Neural progenitor cell (in vitro differentiated cells): ENCODE data around the gene MKNK2. TPM values are rescaled to one million over a fixed set of nuclear protein-coding genes. Genes with fewer than 3 reads are reported as not detected.

Source experiments
- DNase-seq: peaks from one replicate; pipeline ENCODE4 v3.0.0-alpha.2; 2016; ENCODE audit warnings: low spot score
- H2AFZ ChIP-seq: fragments of 200-600 bp; sonication (generic); replicated peaks from 2 replicates; pipeline ENCODE4 v1.6.1; 2016; ENCODE audit warnings: antibody characterized with exemption
- H3F3A ChIP-seq: fragments of 200-600 bp; sonication (generic); 2 replicates; pipeline ENCODE4 v1.6.1; 2016; ENCODE audit warnings: antibody characterized with exemption, low read depth
- H3K27ac ChIP-seq: fragments of 200-600 bp; sonication (generic); 2 replicates; pipeline ENCODE4 v1.5.1; 2016; ENCODE audit warnings: mild to moderate bottlenecking
- H3K27me3 ChIP-seq: fragments of 200-600 bp; sonication (generic); 2 replicates; pipeline ENCODE4 v1.6.1; 2016; ENCODE audit warnings: mild to moderate bottlenecking, moderate library complexity
- H3K36me3 ChIP-seq: fragments of 200-600 bp; sonication (generic); 2 replicates; pipeline ENCODE4 v1.5.1; 2016
- H3K4me1 ChIP-seq: fragments of 200-600 bp; sonication (generic); 2 replicates; pipeline ENCODE4 v1.6.1; 2016; ENCODE audit warnings: mixed run types
- H3K4me2 ChIP-seq: fragments of 200-600 bp; sonication (generic); 2 replicates; pipeline ENCODE4 v1.6.1; 2016
- H3K4me3 ChIP-seq: fragments of 200-600 bp; sonication (generic); 2 replicates; pipeline ENCODE4 v1.5.1; 2016
- H3K79me2 ChIP-seq: fragments of 200-600 bp; sonication (generic); 2 replicates; pipeline ENCODE4 v1.6.1; 2016; ENCODE audit warnings: low read depth
- H3K9ac ChIP-seq: fragments of 200-600 bp; sonication (generic); 2 replicates; pipeline ENCODE4 v1.6.1; 2016
- H3K9me3 ChIP-seq: fragments of 200-600 bp; sonication (generic); 2 replicates; pipeline ENCODE4 v1.5.1; 2016; ENCODE audit warnings: low read depth
- H4K20me1 ChIP-seq: fragments of 200-600 bp; sonication (generic); 2 replicates; pipeline ENCODE4 v1.6.1; 2016; ENCODE audit warnings: low read depth
- H3K27ac Mint-ChIP-seq: 3 replicates; pipeline ENCODE4 v1.8.0; 2021; ENCODE audit warnings: mixed read lengths
- H3K27me3 Mint-ChIP-seq: 2 replicates; pipeline ENCODE4 v1.8.0; 2022; ENCODE audit warnings: low read depth, mild to moderate bottlenecking, inconsistent platforms, moderate library complexity, mixed read lengths; ENCODE audit not compliant: insufficient read depth
- H3K36me3 Mint-ChIP-seq: 3 replicates; pipeline ENCODE4 v1.8.0; 2021; ENCODE audit warnings: mixed read lengths
- H3K4me1 Mint-ChIP-seq: 3 replicates; pipeline ENCODE4 v1.8.0; 2021; ENCODE audit warnings: mixed read lengths
- H3K4me3 Mint-ChIP-seq: 3 replicates; pipeline ENCODE4 v1.8.0; 2021; ENCODE audit warnings: mild to moderate bottlenecking, moderate library complexity, mixed read lengths
- H3K9me3 Mint-ChIP-seq: 3 replicates; pipeline ENCODE4 v1.8.0; 2020; ENCODE audit warnings: mixed read lengths
- EZH2 ChIP-seq: fragments of 200-600 bp; sonication (generic); IDR thresholded peaks from 2 replicates; pipeline ENCODE4 v1.6.1; 2017; ENCODE audit warnings: antibody characterized with exemption, mild to moderate bottlenecking, moderate library complexity
- EZH2phosphoT487 ChIP-seq: fragments of 200-600 bp; sonication (generic); IDR thresholded peaks from 2 replicates; pipeline ENCODE4 v1.6.1; 2017; ENCODE audit warnings: antibody characterized with exemption
- total RNA-seq: library from RNA; depleted of rRNA; stranded (reverse); fragments of >200 nt; gene quantifications from 2 replicates; pipeline ENCODE4 v1.2.3, GENCODE V29; 2015; ENCODE audit warnings: low replicate concordance
- TF ChIP-seq, protein P1 (sequence below): fragments of 200-600 bp; sonication (generic); IDR thresholded peaks from 2 replicates; pipeline ENCODE4 v1.5.1; 2017; ENCODE audit warnings: antibody characterized with exemption, mild to moderate bottlenecking

Gene MKNK2
- total RNA-seq, 1 donor from 2014 or later = 46.0 TPM

DNA sequence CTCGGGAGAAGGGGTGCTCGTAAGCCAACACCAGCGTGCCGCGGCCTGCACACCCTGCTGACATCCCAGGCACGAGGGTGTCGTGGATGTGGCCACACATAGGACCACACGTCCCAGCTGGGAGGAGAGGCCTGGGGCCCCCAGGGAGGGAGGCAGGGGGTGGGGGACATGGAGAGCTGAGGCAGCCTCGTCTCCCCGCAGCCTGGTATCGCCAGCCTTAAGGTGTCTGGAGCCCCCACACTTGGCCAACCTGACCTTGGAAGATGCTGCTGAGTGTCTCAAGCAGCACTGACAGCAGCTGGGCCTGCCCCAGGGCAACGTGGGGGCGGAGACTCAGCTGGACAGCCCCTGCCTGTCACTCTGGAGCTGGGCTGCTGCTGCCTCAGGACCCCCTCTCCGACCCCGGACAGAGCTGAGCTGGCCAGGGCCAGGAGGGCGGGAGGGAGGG lies 48.0 kb upstream of the MKNK2 start:
- peaks cover 9% of the 10 kb centered on the region for H3K36me3 Mint-ChIP-seq
- H3K4me3 Mint-ChIP-seq = no peak overlapping the region
- H3K9me3 ChIP-seq = no peaks in the 10 kb centered on the region
- H3F3A ChIP-seq = peaks cover 32% of the 10 kb centered on the region
- no peak overlapping the region for H3K4me3 ChIP-seq
- no peak overlapping the region for H3K4me2 ChIP-seq
- peaks cover 9% of the 10 kb centered on the region for H3K27me3 Mint-ChIP-seq
- H3K9me3 Mint-ChIP-seq = no peaks in the 10 kb centered on the region
- H3K27me3 ChIP-seq = no peaks in the 10 kb centered on the region
- no peak for DNase-seq
- H3K79me2 ChIP-seq = peaks cover 25% of the 10 kb centered on the region
- H3K9ac ChIP-seq = no peak overlapping the region
- peaks cover 7% of the 10 kb centered on the region for H3K4me1 ChIP-seq
- H2AFZ ChIP-seq = no peak overlapping the region
- H3K4me1 Mint-ChIP-seq = peaks cover 13% of the 10 kb centered on the region
- H4K20me1 ChIP-seq = peaks cover 32% of the 10 kb centered on the region
- H3K27ac ChIP-seq = no peak overlapping the region
- TF ChIP-seq EZH2phosphoT487 (no peak), EZH2 (no peak)
- TF ChIP-seq, protein P1, sequence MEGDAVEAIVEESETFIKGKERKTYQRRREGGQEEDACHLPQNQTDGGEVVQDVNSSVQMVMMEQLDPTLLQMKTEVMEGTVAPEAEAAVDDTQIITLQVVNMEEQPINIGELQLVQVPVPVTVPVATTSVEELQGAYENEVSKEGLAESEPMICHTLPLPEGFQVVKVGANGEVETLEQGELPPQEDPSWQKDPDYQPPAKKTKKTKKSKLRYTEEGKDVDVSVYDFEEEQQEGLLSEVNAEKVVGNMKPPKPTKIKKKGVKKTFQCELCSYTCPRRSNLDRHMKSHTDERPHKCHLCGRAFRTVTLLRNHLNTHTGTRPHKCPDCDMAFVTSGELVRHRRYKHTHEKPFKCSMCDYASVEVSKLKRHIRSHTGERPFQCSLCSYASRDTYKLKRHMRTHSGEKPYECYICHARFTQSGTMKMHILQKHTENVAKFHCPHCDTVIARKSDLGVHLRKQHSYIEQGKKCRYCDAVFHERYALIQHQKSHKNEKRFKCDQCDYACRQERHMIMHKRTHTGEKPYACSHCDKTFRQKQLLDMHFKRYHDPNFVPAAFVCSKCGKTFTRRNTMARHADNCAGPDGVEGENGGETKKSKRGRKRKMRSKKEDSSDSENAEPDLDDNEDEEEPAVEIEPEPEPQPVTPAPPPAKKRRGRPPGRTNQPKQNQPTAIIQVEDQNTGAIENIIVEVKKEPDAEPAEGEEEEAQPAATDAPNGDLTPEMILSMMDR = no peak
- no peaks in the 10 kb centered on the region for H3K36me3 ChIP-seq
- H3K27ac Mint-ChIP-seq = no peak overlapping the region

DNA sequence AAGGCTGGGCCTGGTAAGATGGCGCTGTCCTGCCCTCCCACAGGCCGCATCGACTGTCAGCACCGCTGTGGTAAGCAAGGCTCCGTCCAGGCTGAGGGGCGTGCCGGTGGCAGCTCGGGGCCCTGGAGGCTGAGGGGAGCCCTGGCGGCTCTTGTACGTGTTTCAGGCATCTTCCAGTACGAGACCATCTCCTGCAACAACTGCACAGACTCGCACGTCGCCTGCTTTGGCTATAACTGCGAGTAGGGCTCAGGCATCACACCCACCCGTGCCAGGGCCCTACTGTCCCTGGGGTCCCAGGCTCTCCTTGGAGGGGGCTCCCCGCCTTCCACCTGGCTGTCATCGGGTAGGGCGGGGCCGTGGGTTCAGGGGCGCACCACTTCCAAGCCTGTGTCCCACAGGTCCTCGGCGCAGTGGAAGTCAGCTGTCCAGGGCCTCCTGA lies 46.9 kb upstream of the MKNK2 start:
- Mint-ChIP-seq H3K27me3 (peaks cover 8% of the 10 kb centered on the region), H3K4me1 (peaks cover 20% of the 10 kb centered on the region), H3K36me3 (peaks cover 5% of the 10 kb centered on the region), H3K27ac (no peak overlapping the region), H3K9me3 (no peaks in the 10 kb centered on the region), H3K4me3 (no peak overlapping the region)
- no peak overlapping the region for H3K4me3 ChIP-seq
- peaks cover 7% of the 10 kb centered on the region for H3K4me1 ChIP-seq
- H3K9me3 ChIP-seq = no peaks in the 10 kb centered on the region
- no peak overlapping the region for H3K27ac ChIP-seq
- peaks cover 32% of the 10 kb centered on the region for H4K20me1 ChIP-seq
- DNase-seq = peak; percentile 23
- H3K36me3 ChIP-seq = no peaks in the 10 kb centered on the region
- peaks cover 15% of the 10 kb centered on the region for H3K79me2 ChIP-seq
- no peak overlapping the region for H3K9ac ChIP-seq
- no peaks in the 10 kb centered on the region for H3K27me3 ChIP-seq
- H3K4me2 ChIP-seq = peak overlapping the region; percentile 82
- peaks cover 32% of the 10 kb centered on the region for H3F3A ChIP-seq
- no peak overlapping the region for H2AFZ ChIP-seq
- TF ChIP-seq, protein P1 = no peak
- TF ChIP-seq EZH2 (no peak), EZH2phosphoT487 (no peak)

DNA sequence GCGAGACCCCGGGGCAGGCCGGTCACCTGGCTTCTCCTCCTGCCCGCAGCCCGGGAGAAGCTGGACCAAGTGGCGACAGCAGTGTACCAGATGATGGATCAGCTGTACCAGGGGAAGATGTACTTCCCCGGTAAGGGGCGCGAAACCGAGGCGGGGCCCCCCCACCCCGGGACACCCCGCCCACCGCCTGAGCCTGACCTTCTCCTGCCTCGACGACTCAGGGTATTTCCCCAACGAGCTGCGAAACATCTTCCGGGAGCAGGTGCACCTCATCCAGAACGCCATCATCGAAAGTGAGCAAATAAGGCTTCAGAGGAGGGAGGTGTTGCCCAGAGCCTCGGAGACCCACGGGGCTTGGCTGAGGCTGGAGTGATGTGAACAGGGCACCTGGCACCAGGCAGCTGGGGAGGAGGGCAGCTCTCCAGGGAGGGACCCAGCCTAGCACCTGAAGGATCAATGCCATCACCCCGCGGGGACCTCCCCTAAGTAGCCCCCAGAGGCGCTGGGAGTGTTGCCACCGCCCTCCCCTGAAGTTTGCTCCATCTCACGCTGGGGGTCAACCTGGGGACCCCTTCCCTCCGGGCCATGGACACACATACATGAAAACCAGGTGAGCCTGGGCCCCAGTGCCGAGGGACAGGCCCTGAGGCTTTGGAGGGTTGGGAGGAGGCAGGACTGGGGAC lies 46.3 kb upstream of the MKNK2 start:
- H3K36me3 ChIP-seq = no peaks in the 10 kb centered on the region
- peaks cover 15% of the 10 kb centered on the region for H3K79me2 ChIP-seq
- no peak overlapping the region for H3K27ac ChIP-seq
- peaks cover 5% of the 10 kb centered on the region for H3K36me3 Mint-ChIP-seq
- H3K27me3 ChIP-seq = no peaks in the 10 kb centered on the region
- H3K4me2 ChIP-seq = peak overlapping the region; percentile 82
- H3K27ac Mint-ChIP-seq = no peak overlapping the region
- H3K27me3 Mint-ChIP-seq = peaks cover 8% of the 10 kb centered on the region
- peak overlapping the region; percentile 44 for H3K4me3 ChIP-seq
- H3K4me1 Mint-ChIP-seq = peaks cover 23% of the 10 kb centered on the region
- H3K9ac ChIP-seq = no peak overlapping the region
- peaks cover 7% of the 10 kb centered on the region for H3K4me1 ChIP-seq
- H3K9me3 Mint-ChIP-seq = no peaks in the 10 kb centered on the region
- H3F3A ChIP-seq = peaks cover 32% of the 10 kb centered on the region
- TF ChIP-seq, protein P1 = no peak
- TF ChIP-seq EZH2phosphoT487 (no peak), EZH2 (no peak)
- peaks cover 32% of the 10 kb centered on the region for H4K20me1 ChIP-seq
- H2AFZ ChIP-seq = no peak overlapping the region
- peak overlapping the region; percentile 80 for H3K4me3 Mint-ChIP-seq
- DNase-seq = no peak
- no peaks in the 10 kb centered on the region for H3K9me3 ChIP-seq
